Measurements from ENCODE around the gene TET3.

Gene TET3

GRCh38 chr2:74007121-74007520 lies 22.4 kb downstream of the TET3 start:
- no peak for DNase-seq

DNA sequence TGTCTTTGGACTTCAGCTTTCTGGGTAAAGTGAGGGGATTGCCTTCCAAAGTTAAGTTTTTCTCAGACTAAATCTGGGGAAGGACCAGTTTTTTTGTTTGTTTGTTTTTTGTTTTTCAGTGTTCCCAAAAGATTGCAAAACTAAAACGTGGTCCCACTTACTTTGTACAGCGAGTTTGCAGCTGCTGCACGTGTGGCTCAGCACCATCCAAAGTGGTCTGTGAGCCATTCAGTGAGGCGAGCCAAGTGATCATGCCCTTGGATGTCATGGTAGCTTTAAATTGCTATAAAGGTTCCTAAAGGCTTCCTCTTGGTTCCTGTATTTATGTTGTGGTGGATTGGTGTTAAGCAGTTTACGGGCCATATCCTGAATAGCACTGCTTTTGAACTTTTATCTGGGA lies 23.0 kb downstream of the TET3 start:
- DNase-seq, result no peak

GRCh38 chr2:74008761-74009395 lies 24.2 kb downstream of the TET3 start:
- DNase-seq, result peak; percentile 80 to 89

GRCh38 chr2:74009577-74009976 lies 24.9 kb downstream of the TET3 start:
- DNase-seq, result no peak

GRCh38 chr2:74010087-74010541 lies 25.4 kb downstream of the TET3 start:
- no peak for DNase-seq

DNA sequence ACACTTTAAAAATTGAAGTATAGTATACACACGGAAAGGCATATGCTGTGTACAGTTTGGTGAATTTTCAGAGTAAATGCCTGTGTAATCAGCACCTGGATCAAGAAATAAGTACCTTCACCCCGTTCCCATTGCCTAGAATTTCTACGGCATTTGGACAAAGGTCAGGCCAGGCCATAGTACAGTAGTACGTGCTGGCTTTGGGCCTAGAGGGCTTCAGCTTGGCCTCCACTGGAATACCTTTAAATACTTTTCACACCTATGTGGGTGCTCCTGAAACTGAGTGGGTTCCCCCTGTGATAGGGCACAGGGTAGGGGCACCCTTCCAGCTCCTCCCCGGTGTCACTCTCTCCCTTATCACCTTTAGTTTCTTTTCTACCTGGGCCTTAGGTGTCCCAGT lies 26.5 kb downstream of the TET3 start:
- DNase-seq, result no peak

DNA sequence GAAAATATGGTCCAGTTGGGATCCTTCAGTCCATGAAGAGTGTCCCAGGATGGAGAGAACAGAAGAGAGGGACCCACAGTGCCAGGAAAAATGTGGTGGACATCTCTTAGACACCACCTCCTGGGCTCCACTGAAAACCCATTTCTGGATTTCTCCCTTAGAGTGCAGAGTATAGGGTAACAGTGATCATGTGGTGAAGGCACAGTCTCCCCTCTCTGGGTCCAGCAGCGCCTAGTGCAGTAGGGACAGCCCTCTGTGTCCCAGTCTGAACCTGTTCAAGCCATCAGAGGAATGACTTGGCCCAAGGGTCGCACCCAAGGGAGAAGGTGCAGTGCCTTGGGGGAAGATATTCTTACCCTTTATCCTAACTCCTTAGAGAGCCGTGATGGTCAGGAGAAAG lies 30.1 kb downstream of the TET3 start:
- DNase-seq, result no peak

GRCh38 chr2:74017223-74017622 lies 32.5 kb downstream of the TET3 start:
- no peak for DNase-seq

GRCh38 chr2:74019516-74019915 lies 34.8 kb downstream of the TET3 start:
- DNase-seq, result no peak

DNA sequence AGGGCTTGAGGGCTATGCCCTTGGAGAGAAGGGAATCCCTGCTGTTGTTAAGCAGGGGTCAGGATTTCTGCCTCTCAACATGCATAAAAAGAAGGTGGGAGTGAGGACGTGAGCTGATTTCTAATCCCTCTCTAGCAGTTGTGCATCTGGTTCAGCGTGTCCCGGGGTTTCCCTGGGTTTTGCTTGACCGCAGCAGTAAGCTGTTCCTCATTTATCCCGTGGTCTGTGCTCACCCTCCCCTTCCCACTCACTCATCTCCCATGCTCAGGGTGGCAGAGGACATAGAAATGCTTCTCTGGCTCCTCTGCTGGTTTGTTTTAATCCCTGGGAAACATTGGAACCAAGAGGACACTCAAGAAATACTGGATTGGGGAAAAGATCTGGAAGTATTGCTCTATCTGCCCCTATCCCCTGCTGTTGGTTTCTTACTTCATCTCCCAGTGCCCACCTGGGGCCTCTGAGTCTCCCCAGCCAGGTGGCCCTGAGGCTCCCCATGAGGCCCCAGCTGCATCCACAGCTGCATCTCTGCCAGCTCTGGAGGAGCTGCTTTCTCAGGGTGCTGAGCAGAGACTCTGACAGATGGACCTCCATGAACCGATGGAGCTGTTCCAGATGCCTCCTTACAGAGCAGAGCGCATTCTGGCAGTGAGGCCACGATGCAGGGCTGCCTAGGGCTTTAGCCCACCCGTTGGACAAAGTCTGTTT lies 36.1 kb downstream of the TET3 start:
- no peak for DNase-seq

DNA sequence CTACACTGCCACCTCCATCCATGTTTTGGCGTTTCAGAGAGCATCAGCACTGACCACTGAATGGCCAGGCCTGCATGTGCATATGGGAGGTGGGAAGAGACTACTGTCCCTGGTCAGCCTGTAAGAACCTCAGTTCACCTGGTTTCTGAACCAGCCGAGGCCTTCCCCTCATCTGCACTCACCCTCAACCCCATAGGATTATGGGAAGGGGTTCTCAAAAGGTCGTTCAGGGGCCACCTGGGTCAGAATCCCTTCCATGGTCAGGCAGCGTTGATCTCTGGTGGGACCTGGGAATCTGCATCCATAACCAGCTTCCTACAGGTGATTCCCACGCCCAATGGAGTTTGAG lies 36.7 kb downstream of the TET3 start:
- DNase-seq, result no peak

DNA sequence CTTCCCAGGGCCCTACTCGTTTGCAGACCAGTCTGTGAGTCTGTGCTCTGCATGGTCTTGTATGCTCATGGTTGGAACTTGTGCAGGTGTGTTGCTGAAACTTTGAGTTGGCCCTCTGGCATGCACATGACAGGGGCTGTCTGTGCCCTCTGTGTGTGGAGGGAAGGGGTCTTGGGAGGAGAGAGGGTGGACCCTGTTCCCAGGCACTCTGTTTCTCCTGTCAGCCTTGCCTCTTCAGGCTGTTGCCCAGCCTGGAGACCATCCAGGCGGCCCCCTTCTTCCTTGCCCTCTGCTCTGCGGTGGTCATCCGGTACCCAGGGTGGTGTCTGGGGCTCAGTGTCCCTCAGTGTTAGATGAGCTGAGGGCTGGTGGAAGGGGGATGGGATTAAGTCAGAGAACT lies 39.5 kb downstream of the TET3 start:
- no peak for DNase-seq

DNA sequence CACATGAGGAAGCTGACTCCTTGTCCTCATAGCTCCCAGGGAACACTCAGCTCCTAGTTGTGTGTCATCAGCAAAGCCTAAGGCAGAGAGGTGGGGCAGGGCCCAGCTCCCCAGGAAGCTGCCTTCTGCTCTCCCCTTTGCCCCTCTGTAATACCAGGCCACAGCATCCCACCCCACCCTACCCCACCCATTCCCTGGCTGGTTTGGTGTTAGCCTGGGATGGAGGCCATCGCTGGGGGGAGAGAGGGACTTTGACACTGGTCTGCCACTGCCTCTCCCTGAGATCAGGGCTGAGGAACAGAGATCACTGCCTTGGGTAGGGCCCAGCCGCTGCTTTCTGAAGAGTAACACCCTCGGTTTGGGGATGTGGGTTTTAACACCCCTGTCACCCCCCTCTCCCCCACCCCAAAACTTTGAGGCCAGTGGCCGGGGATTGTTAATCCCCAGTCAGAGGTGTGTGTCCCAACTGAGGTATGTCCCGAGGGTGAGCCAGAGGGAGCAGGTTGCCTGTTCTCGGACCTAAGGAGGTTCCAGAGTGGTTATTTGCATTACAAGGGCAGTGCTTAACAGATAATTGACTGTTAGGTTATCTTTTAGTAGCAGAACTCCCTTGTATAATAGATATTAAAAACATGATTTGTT lies 41.4 kb downstream of the TET3 start:
- DNase-seq, result no peak

- no peak for DNase-seq
Measured at GRCh38 chr2:74026687-74027241, 42.1 kb downstream of the TET3 start.

DNA sequence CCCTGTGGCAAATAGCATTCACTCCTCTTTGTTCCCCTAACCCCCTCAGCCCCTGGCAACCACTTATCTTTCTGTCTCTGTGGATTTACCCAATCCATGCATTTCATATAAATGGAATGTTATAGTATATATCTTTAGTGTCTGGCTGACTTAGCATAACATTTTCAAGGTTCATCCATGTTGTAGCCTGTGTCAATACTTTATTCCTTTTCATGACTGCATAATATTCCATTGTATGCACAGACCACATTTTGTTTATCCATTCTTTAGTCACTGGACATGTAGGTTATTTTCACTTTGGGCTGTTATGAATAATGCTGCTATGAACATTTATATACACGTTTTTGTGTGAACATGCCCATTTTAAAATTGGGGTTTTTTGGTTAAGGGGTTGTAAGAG lies 42.8 kb downstream of the TET3 start:
- no peak for DNase-seq

GRCh38 chr2:74028290-74028689 lies 43.6 kb downstream of the TET3 start:
- no peak for DNase-seq

DNA sequence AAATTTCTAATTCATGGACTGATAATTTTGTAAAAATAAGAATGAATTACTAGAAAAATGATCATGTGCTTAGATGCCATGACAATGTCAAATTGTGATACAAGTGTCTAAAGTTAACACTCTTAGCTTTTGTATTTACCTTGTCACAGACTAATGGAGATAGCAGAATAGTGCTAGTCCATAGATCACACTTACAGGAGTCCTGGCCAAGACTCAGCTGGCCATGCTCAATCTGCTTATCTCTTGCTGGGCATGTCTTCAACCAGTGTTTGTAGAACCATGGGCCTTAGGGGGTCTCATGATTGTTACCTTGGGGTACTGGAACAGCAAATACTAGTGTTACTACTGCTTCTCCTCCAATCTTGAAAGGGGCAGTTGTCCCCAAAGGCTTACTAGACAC lies 44.0 kb downstream of the TET3 start:
- DNase-seq, result no peak

GRCh38 chr2:74029714-74030397 lies 45.1 kb downstream of the TET3 start:
- no peak for DNase-seq

DNA sequence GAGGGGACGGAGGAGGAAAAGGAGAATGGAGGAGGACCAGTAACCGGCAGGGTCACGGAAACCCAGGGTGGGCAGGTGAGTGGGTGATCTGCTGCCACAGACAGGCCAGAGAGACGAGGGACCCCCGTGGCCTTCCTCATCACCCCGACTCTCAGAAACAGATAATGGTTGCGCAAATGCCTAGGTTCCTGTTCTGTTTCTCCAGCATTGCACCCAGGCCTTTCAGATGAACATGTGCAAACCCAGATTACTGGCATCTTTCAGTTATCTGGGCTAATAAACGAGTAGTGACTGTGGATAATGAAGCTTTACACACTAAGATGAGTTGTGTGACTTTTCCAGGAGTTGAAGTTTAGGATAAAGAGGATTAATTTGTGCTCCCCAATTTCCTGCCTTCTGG lies 46.5 kb downstream of the TET3 start:
- DNase-seq, result no peak

DNA sequence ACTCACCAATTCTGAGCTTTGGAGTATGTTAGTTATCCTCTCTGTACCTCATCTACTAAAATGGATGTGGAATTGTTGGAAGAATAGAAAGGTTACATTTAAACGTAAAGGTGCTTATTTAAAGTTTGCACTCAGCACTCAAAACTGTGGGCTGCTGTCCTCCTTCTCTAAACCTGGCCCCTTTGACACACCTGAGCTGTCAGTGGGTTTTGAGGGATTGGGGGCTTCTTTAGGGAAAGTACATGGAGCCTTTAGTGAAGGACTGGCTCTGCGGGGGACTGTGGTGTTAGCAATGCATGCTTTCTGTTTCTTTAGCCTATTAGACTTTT lies 47.2 kb downstream of the TET3 start:
- no peak for DNase-seq

GRCh38 chr2:74033375-74033774 lies 48.7 kb downstream of the TET3 start:
- DNase-seq, result no peak
